PC-9 (cell line): Measurements from ENCODE around the gene MAPK12. TPM values are rescaled to one million over a fixed set of nuclear protein-coding genes. Genes with fewer than 3 reads are reported as not detected.

Experiments used
- BruUV-seq: library from RNA; stranded (reverse); fragments of 400-500 nt; replicated peaks from 2 replicates; lab custom pipeline; 2021; lab: Mats Ljungman, UMichigan
- CTCF ChIA-PET: fragments of 300-600 bp; sonication (Branson Sonifier 250); formaldehyde crosslinking; loops from one replicate; lab custom pipeline; 2022; ENCODE audit warnings: antibody characterized with exemption; lab: Charles Lee
- POLR2A ChIA-PET: fragments of 300-600 bp; sonication (Branson Sonifier 250); formaldehyde crosslinking; loops from one replicate; lab custom pipeline; 2022; ENCODE audit warnings: antibody characterized with exemption; ENCODE audit not compliant: unreplicated experiment; lab: Charles Lee
- DNase-seq, 2 experiments: peaks; one replicate each; pipeline versions ENCODE4 v3.0.0 to v3.0.0-alpha.2; 2015 to 2022; ENCODE audit warnings: mixed read lengths in 1 of 2
- H2AFZ ChIP-seq: fragments of 200-600 bp; sonication (generic); 2 replicates; pipeline ENCODE4 v1.8.1; 2017; ENCODE audit warnings: antibody characterized with exemption
- H3F3A ChIP-seq: fragments of 200-600 bp; sonication (generic); 2 replicates; pipeline ENCODE4 v1.8.1; 2017; ENCODE audit warnings: antibody characterized with exemption, mild to moderate bottlenecking, low read depth; ENCODE audit not compliant: insufficient read depth
- H3K27ac ChIP-seq: fragments of 200-600 bp; sonication (generic); 2 replicates; pipeline ENCODE4 v1.6.1; 2016; ENCODE audit warnings: mixed run types
- H3K27me3 ChIP-seq: fragments of 200-600 bp; sonication (generic); 2 replicates; pipeline ENCODE4 v1.6.1; 2016; ENCODE audit warnings: low read depth, mixed run types; ENCODE audit not compliant: insufficient read depth
- H3K36me3 ChIP-seq: fragments of 200-600 bp; sonication (generic); 2 replicates; pipeline ENCODE4 v1.6.1; 2016; ENCODE audit warnings: low read depth, mixed run types
- H3K4me1 ChIP-seq: fragments of 200-600 bp; sonication (generic); replicated peaks from 2 replicates; pipeline ENCODE4 v1.6.1; 2016; ENCODE audit warnings: mixed run types; ENCODE audit not compliant: insufficient read depth
- H3K4me2 ChIP-seq: fragments of 200-600 bp; sonication (generic); 2 replicates; pipeline ENCODE4 v1.6.1; 2017; ENCODE audit warnings: mixed run types
- H3K4me3 ChIP-seq: fragments of 200-600 bp; sonication (generic); 2 replicates; pipeline ENCODE4 v1.6.1; 2016; ENCODE audit warnings: mixed run types
- H3K79me2 ChIP-seq: fragments of 200-600 bp; sonication (generic); 2 replicates; pipeline ENCODE4 v1.6.1; 2017; ENCODE audit warnings: low read depth, mixed run types
- H3K9me2 ChIP-seq: fragments of 200-600 bp; sonication (generic); 2 replicates; pipeline ENCODE4 v1.8.1; 2017; ENCODE audit warnings: mild to moderate bottlenecking; ENCODE audit not compliant: insufficient read depth
- H3K9me3 ChIP-seq: fragments of 200-600 bp; sonication (generic); 2 replicates; pipeline ENCODE4 v1.8.1; 2016; ENCODE audit warnings: low read depth; ENCODE audit not compliant: insufficient read depth
- H4K20me1 ChIP-seq: fragments of 200-600 bp; sonication (generic); 2 replicates; pipeline ENCODE4 v1.8.1; 2017; ENCODE audit not compliant: insufficient read depth
- EZH2 ChIP-seq: fragments of 200-600 bp; sonication (generic); IDR thresholded peaks from 2 replicates; pipeline ENCODE4 v1.8.0; 2017; ENCODE audit warnings: antibody characterized with exemption, low read depth
- intact Hi-C: fragments of 100-400 bp; cut with micrococcal nuclease; formaldehyde crosslinking; loops from one replicate; pipeline ENCODE4 v1.10.0; 2022; ENCODE audit not compliant: unreplicated experiment
- total RNA-seq: library from RNA; stranded (reverse); gene quantifications from 2 replicates; pipeline ENCODE4 v1.2.3, GENCODE V29; 2021
- TF ChIP-seq, protein P1 (sequence below): fragments of 200-600 bp; sonication (generic); conservative IDR thresholded peaks from 2 replicates; pipeline ENCODE4 v1.6.1; 2017; ENCODE audit warnings: mixed run types, antibody characterized with exemption, mild to moderate bottlenecking, moderate library complexity

The MAPK12 gene
- total RNA-seq, 1 experiment from 2014 or later = 48.5 TPM

DNA sequence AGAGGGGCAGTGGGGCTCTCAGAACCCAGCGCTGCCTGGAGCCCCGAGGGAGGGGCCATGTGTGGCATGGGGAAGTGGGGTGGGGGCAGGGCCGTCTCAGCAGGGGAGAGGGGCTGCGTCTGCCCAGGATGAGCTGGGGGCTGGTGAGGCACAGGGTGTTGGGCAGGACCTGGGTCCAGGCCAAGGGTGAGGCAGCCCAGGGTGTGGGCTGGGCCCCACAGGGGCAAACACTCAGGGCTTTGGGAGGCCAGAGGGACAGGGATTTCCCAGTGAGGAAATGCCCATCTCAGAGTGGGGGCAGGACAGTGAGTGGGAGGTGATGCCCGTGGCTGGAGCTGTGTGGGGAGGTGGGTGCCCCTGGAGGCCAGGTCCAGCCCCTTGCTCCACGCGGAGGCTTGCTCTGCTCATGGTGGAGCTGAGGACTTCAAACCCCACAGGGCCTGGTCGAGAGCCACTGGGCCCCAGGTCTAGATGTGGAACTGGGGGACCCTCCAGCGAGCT is 40.6 kb upstream of the MAPK12 start:
- Histone ChIP-seq H3K4me2 (peak overlapping the region; percentile 98), H3K4me1 (peaks cover 60% of the 10 kb centered on the region)

DNA sequence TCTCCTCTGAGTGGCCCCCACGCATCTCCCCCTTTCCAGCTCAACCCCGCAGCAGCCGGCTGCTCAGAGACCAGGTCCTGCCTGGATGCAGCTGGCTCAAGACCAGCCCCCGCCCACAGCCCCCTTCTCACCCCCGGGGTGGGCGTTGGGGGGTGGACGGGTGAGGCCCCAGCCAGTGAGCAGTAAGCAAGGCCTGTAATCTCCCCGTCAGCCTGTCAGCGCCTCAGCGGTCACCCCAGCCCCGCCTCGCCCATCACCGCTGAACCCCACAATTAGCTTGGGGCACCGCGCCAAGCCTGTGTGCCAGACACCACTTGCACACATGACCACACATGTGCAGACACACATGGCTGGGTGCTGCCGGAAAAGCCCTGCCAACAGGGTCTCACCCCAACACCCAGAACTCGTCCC is 40.1 kb upstream of the MAPK12 start:
- intact Hi-C loops = no loop called here
- H4K20me1 ChIP-seq = peaks cover 73% of the 10 kb centered on the region
- no peaks in the 10 kb centered on the region for H3K9me3 ChIP-seq
- no peak overlapping the region for H3K4me3 ChIP-seq
- H3K36me3 ChIP-seq = peaks cover 10% of the 10 kb centered on the region; the same call in 1 of the 2 replicates
- no peaks in the 10 kb centered on the region for H3K27me3 ChIP-seq
- H3K4me1 ChIP-seq = peaks cover 65% of the 10 kb centered on the region
- DNase-seq = no peak
- ChIA-PET CTCF (interaction anchor here (0.7 to 1.0 kb wide), 2 partner anchors 29 to 39 kb away, joined by 3 to 5 read pairs; no protein-coding TSS in a partner anchor), POLR2A (no interaction called here)
- no TSS peak for BruUV-seq
- H2AFZ ChIP-seq = no peak overlapping the region
- TF ChIP-seq, protein P1, sequence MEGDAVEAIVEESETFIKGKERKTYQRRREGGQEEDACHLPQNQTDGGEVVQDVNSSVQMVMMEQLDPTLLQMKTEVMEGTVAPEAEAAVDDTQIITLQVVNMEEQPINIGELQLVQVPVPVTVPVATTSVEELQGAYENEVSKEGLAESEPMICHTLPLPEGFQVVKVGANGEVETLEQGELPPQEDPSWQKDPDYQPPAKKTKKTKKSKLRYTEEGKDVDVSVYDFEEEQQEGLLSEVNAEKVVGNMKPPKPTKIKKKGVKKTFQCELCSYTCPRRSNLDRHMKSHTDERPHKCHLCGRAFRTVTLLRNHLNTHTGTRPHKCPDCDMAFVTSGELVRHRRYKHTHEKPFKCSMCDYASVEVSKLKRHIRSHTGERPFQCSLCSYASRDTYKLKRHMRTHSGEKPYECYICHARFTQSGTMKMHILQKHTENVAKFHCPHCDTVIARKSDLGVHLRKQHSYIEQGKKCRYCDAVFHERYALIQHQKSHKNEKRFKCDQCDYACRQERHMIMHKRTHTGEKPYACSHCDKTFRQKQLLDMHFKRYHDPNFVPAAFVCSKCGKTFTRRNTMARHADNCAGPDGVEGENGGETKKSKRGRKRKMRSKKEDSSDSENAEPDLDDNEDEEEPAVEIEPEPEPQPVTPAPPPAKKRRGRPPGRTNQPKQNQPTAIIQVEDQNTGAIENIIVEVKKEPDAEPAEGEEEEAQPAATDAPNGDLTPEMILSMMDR = no peak
- TF ChIP-seq EZH2 = no peak
- H3F3A ChIP-seq = peaks cover 50% of the 10 kb centered on the region
- no peaks in the 10 kb centered on the region for H3K9me2 ChIP-seq
- H3K4me2 ChIP-seq = peak overlapping the region; percentile 98; the same call in 1 of the 2 replicates
- peaks cover 90% of the 10 kb centered on the region for H3K79me2 ChIP-seq
- 0 out of 2 replicates have a peak overlapping the region, but pooled peaks have one; percentile 92 for H3K27ac ChIP-seq

More for the DNA sequence above, 40.6 kb upstream of the MAPK12 start:
- DNase-seq = peak in 1 of 2 experiments; percentile 58
- intact Hi-C loops = no loop called here
- no peaks in the 10 kb centered on the region for H3K27me3 ChIP-seq
- no TSS peak for BruUV-seq
- peaks cover 10% of the 10 kb centered on the region; the same call in 1 of the 2 replicates for H3K36me3 ChIP-seq
- H4K20me1 ChIP-seq = peaks cover 68% of the 10 kb centered on the region
- ChIA-PET CTCF (interaction anchor here (1.0 kb wide), 1 partner anchor 40 kb away, joined by 5 read pairs; no protein-coding TSS in a partner anchor), POLR2A (no interaction called here)
- H3K9me2 ChIP-seq = no peaks in the 10 kb centered on the region
- peaks cover 46% of the 10 kb centered on the region for H3F3A ChIP-seq
- H2AFZ ChIP-seq = no peak overlapping the region
- H3K27ac ChIP-seq = peak overlapping the region; percentile 92
- H3K79me2 ChIP-seq = peaks cover 90% of the 10 kb centered on the region
- no peaks in the 10 kb centered on the region for H3K9me3 ChIP-seq
- TF ChIP-seq EZH2 = no peak
- TF ChIP-seq, protein P1 = no peak
- H3K4me3 ChIP-seq = no peak overlapping the region

DNA sequence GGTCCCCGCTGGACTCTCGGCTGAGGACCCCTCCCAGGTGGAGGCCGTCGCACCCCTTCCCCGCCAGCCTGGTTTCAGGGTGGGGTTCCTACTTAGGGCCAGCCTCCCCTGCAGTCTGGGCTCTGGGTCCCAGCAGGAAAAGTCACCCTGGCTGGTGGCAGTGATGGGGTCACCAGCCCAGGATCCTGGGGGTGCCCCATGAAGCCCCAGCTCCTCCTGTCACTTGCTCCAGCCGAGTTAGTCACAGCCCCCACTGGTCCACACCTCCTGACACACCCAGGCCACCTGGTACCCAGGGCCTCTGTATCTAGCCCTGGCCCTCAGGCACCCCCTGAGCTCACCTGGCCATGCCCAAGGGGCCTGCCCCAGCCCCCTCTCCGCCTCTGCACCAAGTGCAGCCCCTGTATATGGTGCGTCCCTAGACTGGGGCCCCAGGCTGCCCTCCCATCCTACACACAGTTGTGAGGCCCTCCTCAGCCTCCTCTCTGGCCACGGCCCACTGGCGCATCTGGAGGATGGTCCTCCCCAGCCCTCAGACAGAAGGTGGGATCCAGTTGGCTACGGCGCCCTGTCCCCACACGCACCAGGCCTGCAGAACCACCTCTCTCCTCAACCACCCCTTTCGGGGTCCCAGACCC is 39.3 kb upstream of the MAPK12 start:
- H4K20me1 ChIP-seq = peaks cover 82% of the 10 kb centered on the region
- peaks cover 11% of the 10 kb centered on the region; the same call in 1 of the 2 replicates for H3K36me3 ChIP-seq
- peaks cover 74% of the 10 kb centered on the region for H3K4me1 ChIP-seq
- ChIA-PET POLR2A (no interaction called here), CTCF (no interaction called here)
- no peak for TF ChIP-seq EZH2
- TF ChIP-seq, protein P1 = no peak
- no peak overlapping the region for H2AFZ ChIP-seq
- peaks cover 54% of the 10 kb centered on the region for H3F3A ChIP-seq
- no peak for DNase-seq
- no peaks in the 10 kb centered on the region for H3K9me3 ChIP-seq
- H3K9me2 ChIP-seq = no peaks in the 10 kb centered on the region
- no peak overlapping the region for H3K4me2 ChIP-seq
- BruUV-seq = no TSS peak
- no peak overlapping the region for H3K27ac ChIP-seq
- H3K4me3 ChIP-seq = no peak overlapping the region
- peaks cover 91% of the 10 kb centered on the region for H3K79me2 ChIP-seq
- H3K27me3 ChIP-seq = no peaks in the 10 kb centered on the region
- intact Hi-C loops = no loop called here
